ENCODE data around the gene METTL4.
A peak's percentile ranks its signal among the peaks of the same experiment; 100 is the strongest.

The METTL4 gene

DNA sequence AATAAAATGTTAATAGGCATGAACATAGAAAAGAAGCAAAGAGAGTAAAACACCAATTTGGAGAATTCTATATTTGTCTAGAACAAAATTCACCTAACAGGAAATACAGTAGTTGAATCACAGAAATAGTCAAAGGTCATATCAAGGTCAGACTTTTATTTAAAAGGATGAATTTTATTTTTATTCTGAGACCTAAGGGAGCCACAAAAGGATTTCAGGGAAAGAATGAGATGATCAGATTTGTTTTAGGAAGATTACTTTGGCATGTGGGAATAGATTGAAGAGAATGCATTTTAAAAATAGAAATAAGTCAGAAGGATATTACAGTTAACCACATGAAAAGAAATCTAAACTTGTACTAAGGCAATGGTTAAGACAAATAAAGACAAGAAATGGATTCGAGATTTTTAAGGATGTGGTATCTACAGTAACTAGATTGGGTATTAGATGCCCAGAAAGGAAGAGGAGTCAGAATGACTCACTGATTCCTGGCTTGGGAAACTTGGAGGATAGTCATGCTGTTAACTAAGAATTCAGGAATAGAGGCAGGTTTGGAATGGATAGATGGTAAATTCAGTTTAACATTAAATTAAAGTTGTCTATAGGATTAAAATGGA lies 56.0 kb downstream of the METTL4 start:
- no peak for DNase-seq

DNA sequence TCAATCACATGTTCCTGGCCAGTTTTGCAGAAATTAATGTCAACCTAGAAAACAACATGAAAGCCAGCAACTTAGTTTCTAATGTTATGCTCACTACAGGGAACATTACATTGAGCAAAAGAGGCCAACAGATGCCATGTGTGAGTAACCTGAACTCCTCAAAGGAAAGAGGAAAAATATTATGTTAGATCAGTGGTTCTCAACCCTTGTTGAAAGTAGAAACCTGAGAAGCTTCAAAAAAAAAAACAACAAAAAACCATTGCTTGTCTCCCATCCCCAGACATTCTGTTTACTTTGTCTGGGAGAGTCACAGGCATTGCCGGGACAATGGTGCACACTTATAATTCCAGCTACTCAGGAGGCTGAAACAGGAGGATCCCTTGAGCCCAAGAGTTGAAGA lies 57.7 kb downstream of the METTL4 start:
- peak; percentile 53 for DNase-seq

GRCh38 chr18:2512059-2512458 lies 59.2 kb downstream of the METTL4 start:
- no peak for DNase-seq

DNA sequence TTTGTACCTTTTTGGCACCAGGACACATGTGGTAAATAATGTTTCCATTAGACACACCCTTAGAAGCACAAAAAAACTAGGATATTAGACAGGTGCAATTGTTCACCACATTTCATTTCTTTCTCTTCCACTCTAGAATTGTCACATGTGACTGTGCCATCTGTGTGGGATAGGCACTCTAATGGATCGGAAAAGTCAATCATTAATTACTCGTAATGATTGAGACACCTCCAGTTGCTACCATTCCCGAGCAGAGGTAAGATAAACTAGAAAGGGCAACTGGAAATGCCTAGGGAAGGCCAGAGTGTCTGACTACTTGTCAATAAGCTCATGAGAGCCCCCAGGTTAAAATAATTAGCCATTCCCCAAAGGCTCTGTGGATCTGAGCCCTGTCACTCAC lies 59.9 kb downstream of the METTL4 start:
- no peak for DNase-seq

DNA sequence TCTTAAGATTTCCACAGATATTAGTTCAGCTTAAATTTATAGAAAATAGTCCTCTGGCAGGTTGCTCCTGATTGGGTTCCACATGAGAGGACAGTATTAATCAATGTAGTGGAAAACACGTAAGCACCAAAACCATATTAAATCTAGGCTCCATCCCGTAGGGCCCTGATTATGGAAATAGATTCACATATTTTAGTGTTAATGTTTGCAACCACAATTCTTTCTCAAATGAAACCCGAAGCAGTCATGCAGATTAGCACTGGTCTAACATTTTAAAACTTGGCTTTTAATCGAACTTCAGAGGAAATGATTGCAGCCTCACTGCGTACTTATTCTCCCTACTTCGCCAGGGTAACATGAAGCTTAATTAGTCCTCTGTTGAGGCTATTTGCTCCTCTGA lies 60.9 kb downstream of the METTL4 start:
- no peak for DNase-seq

DNA sequence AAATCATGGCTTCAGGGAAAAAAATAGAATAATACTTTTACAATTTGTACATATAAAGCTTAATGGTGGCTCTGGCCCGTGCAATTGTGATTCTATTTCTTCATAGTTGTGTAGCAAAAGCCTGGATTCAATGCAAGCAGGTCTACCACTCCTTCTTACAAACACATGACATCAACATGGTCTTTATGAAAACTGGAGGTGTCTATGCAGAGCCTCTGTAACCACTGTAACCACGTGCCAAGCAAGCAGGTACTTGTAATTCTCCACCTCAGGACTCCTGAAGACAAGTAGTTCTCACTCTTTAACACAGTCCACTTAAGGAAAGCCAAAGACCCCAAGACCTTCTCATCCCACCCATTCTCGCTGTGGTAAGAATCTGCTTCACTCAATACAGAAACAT lies 62.6 kb downstream of the METTL4 start:
- no peak for DNase-seq

DNA sequence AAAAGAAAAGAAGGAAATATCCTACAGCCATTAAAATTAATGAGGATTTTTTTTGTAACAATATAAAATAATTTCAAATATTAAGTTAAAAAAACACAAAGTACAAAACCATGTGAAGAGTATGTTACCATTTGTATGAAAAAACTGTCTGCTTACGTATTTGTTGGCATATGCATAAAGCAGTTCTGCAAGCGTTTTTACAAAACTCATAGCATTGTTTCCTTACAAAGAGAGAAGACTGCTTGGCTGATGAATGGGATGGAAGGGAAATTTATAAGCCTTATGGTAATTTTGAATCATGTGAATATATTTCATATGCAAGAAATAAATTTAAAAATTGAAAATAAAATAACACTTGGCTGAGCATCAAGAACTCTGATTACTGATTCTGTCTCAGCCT lies 63.1 kb downstream of the METTL4 start:
- no peak for DNase-seq

GRCh38 chr18:2504642-2505041 lies 66.7 kb downstream of the METTL4 start:
- DNase-seq: no peak

GRCh38 chr18:2502880-2503279 lies 68.4 kb downstream of the METTL4 start:
- no peak for DNase-seq

GRCh38 chr18:2502394-2502793 lies 68.9 kb downstream of the METTL4 start:
- no peak for DNase-seq

DNA sequence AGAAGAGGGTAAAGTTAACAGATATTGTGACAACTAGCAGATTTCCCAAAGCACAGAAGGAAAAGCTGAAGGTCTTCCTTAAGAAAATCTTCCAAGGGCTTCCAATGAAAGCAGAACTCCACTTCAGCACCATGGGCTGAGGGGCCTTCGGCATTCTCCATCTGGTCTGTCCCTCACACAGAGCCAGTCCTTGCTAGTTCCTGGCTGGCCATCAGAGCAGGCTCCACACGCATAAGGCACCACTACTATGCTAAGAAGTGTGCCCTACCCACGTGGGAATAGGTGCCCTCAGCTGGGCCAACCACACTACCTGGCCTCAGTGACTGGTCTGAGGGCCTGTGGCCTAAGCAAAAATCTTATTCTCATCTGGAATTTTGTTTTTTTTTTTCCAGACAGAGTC lies 73.5 kb downstream of the METTL4 start:
- no peak for DNase-seq

GRCh38 chr18:2495381-2495780 lies 75.9 kb downstream of the METTL4 start:
- DNase-seq: no peak

DNA sequence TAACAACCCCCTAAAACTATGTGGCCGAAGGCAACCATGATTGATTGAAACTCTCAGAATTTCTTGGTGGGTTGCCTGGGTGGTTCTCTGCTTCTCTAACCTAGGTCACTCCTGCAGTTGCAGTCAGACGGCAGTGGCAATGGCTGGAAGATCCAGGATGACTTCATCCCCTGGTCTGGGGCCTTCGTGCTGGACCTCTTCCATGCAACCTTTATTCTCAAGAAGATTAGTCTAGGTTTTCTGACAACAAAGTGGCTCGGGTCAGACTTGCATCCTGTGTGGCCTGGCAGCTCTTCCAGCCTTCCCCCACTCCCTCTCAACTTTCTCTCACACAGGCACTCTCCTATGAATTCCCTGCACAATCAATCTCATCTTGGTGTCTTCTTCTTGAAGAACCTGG lies 76.4 kb downstream of the METTL4 start:
- no peak for DNase-seq
